SK-N-MC (cell line): Measurements from ENCODE around the gene WASF3.

Source experiments
- EZH2 ChIP-seq: fragments of 200-600 bp; sonication (generic); IDR thresholded peaks from one replicate; pipeline ENCODE4 v1.6.1; 2017; ENCODE audit warnings: antibody characterized with exemption
- FOXP2 ChIP-seq: optimal IDR thresholded peaks from 2 replicates; pipeline ENCODE3; 2011; ENCODE audit warnings: mild to moderate bottlenecking, moderate library complexity; ENCODE audit not compliant: insufficient read depth; ENCODE audit errors: extremely low read length, control extremely low read depth
- POLR2AphosphoS5 ChIP-seq: IDR thresholded peaks from 2 replicates; pipeline ENCODE4 v1.6.1; 2012; ENCODE audit warnings: mild to moderate bottlenecking, low read depth, low read length, borderline replicate concordance

DNA sequence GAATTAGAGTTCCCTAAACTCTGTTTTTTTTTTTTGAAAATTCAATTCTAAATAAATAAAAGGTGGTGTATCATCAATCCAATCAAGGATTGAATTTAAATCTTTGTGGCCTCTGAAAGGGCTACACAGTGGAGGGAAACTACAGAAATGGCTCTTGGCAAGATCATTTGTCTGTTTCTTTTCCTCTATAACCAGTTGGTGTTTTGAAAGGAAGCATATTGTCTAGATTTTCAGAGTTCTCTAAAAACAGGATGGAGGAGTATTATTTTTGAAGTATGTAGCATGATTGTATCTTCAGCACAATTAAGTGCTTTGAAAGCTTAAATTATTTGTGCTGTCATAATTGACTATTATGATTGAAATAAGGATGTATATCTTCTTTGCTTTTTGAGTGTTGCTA, 29.8 kb downstream of the WASF3 start:
- no peak for TF ChIP-seq POLR2AphosphoS5
- TF ChIP-seq EZH2: no peak
- no peak for TF ChIP-seq FOXP2
